ENCODE measurements around the gene PDLIM4.

Gene PDLIM4

GRCh38 chr5:132213666-132214065 is 43.8 kb upstream of the PDLIM4 start:
- DNase-seq (ENCODE audit: low read depth): no peak
- H3K4me3 ChIP-seq (ENCODE audit: low read length): no peak overlapping the region
- TF ChIP-seq, protein P1, sequence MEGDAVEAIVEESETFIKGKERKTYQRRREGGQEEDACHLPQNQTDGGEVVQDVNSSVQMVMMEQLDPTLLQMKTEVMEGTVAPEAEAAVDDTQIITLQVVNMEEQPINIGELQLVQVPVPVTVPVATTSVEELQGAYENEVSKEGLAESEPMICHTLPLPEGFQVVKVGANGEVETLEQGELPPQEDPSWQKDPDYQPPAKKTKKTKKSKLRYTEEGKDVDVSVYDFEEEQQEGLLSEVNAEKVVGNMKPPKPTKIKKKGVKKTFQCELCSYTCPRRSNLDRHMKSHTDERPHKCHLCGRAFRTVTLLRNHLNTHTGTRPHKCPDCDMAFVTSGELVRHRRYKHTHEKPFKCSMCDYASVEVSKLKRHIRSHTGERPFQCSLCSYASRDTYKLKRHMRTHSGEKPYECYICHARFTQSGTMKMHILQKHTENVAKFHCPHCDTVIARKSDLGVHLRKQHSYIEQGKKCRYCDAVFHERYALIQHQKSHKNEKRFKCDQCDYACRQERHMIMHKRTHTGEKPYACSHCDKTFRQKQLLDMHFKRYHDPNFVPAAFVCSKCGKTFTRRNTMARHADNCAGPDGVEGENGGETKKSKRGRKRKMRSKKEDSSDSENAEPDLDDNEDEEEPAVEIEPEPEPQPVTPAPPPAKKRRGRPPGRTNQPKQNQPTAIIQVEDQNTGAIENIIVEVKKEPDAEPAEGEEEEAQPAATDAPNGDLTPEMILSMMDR (conservative IDR thresholded peaks at IDR 0.05; ENCODE audit: low read depth, low read length): no peak

- TF ChIP-seq, protein P1 (conservative IDR thresholded peaks at IDR 0.05; ENCODE audit: low read depth, low read length): no peak
- H3K4me3 ChIP-seq (ENCODE audit: low read length): no peak overlapping the region
- no peak for DNase-seq (ENCODE audit: low read depth)
Observed at GRCh38 chr5:132214491-132214890, 43.0 kb upstream of the PDLIM4 start.

DNA sequence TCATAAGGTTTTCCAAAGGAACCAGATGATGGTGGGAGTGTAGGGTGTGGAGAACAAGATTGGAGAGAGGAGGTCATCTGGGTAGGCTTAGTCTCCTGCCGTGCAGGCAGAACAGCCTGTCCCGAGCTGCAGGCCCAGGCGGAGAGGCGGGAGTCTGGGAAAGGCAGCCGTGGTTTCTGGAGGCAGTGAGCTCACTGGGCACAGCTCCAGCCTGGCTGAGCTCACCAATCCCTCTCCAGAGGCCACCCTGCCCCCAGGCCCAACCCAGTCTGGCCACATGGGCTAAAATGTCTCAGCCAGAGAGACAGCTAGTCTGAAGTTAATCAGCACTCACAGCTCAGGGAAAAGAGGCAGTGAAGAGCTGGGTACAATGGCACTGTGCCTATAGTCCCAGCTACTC is 42.2 kb upstream of the PDLIM4 start:
- DNase-seq (ENCODE audit: low read depth): peak; percentile 96
- no peak overlapping the region for H3K4me3 ChIP-seq (ENCODE audit: low read length)
- TF ChIP-seq, protein P1 (conservative IDR thresholded peaks at IDR 0.05; ENCODE audit: low read depth, low read length): no peak

DNA sequence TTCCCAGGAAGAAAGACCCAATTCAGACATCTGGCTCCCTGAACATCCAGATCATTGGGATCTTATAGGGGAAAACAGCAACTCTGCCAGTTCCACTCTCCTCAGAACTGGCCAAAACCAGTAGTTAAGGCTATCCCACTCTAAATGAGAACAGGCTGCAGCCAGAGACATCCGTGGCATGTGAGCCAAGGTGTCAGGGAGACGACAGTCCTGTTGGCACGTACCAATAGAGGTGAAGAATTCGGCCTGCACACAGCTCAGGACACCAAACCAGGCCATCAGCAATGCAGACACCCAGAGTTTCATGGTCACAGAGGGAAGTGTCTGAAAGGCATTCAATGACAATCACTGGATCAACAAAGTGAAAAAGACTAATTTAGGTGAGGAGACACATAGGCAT is 39.2 kb upstream of the PDLIM4 start:
- H3K4me3 ChIP-seq (ENCODE audit: low read length): no peak overlapping the region
- DNase-seq (ENCODE audit: low read depth): no peak
- TF ChIP-seq, protein P1 (conservative IDR thresholded peaks at IDR 0.05; ENCODE audit: low read depth, low read length): no peak

GRCh38 chr5:132219289-132219970 is 38.1 kb upstream of the PDLIM4 start:
- no peak for DNase-seq (ENCODE audit: low read depth)
- no peak overlapping the region for H3K4me3 ChIP-seq (ENCODE audit: low read length)
- TF ChIP-seq, protein P1 (conservative IDR thresholded peaks at IDR 0.05; ENCODE audit: low read depth, low read length): no peak

DNA sequence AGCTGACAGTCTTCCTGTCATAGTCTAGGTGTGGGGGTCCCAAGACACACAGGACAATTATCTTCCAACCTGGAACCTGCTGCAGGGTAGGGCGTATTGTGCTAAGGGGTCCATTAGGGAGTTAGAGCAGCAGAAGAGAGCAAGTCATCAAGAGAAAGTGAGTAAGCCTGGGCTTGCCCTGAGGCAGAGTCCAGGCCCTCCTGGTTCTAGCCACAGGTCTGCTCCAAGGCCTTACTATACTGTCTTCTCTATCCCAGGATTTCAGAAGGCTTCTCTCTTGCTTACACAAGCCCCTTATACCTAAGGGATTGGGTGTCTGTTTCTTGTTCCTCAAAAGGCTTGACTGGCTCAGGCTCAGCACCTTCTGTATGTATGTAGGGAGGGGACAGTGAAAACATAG is 37.5 kb upstream of the PDLIM4 start:
- no peak for DNase-seq (ENCODE audit: low read depth)
- TF ChIP-seq, protein P1 (conservative IDR thresholded peaks at IDR 0.05; ENCODE audit: low read depth, low read length): no peak
- no peak overlapping the region for H3K4me3 ChIP-seq (ENCODE audit: low read length)

DNA sequence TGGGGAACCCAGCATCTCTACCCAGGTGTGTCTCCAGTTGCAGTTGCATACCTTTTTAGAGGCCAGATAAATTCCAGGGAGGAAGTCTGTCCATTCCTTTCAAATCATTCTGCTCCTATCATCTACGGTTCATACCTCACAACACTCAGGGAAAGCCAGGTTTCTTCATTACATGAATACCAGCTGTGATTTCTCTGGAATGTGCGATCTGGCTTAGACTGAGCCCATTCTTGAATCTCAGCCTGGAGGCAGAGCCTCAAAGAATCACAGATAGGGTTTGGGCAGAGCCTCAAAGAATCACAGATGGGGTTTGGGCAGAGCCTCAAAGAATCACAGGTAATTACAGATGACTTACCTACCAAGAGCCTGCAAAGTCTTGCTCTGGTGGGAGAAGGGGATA is 37.0 kb upstream of the PDLIM4 start:
- TF ChIP-seq, protein P1 (conservative IDR thresholded peaks at IDR 0.05; ENCODE audit: low read depth, low read length): no peak
- no peak for DNase-seq (ENCODE audit: low read depth)
- H3K4me3 ChIP-seq (ENCODE audit: low read length): no peak overlapping the region

All from retinal pigment epithelial cell (primary cell).